Measurements from ENCODE around the gene IGLL5.
"Not testable (repeated sequence)": the region's sequence is repeated elsewhere in the genome, so short reads cannot be mapped to it uniquely, and the experiment has no call there.

IGLL5 gene

GRCh38 chr22:22902247-22903001, 14.8 kb downstream of the IGLL5 start:
- DNase-seq, result no peak

DNA sequence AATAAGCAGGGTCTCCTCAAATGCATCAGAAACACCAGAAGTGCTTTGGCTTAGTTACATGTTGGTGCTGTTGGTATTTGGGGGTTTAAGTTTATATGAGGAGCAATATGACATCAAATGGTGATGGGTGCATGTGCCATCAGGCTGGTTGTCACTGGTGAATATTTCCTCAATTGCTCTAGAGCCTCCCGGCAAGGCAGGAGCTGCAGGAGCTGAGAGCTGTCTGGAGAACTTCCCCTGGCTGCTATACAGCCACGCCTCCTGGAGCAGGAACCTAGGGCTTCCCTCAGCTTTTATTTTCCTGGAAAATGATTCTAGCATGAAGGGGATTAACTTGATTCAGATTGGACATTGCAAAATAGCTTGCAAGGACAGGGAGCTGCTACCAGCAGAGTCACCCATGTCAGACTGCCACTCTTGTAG, 15.8 kb downstream of the IGLL5 start:
- no peak for DNase-seq

DNA sequence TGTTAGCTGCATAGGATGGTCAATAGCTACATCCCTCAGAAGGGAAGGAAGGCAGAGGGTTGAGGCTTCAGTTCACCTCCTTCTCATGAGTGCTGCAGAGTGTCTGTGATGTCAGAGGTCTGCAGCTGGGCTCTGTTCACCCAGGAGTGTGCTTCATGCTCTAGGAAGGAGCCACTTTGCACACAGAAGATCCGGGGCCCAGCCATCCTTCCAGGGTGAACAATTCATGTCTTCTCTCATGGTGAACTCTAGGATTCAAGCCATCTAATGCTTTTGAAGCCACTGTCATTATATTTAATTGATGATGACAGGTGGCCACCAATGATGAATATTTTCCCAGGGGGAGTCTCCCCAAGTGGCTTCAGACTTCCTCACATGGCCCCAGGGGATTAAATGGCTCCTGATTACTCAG, 16.2 kb downstream of the IGLL5 start:
- not testable (repeated sequence) for DNase-seq

DNA sequence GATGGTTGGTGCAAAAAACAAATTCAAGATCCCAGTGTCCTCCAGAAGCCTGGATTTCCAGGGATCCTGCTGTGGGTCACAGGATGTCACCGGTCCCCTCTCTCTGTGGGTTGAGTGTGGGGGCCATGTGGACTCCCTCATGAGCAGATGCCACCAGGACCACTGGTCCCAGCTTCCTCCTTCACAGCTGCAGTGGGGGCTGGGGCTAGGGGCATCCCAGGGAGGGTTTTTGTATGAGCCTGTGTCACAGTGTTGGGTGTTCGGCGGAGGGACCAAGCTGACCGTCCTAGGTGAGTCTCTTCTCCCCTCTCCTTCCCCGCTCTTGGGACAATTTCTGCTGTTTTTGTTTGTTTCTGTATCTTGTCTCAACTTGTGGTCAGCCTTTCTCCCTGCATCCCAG, 17.1 kb downstream of the IGLL5 start:
- DNase-seq, result not testable (repeated sequence)

DNA sequence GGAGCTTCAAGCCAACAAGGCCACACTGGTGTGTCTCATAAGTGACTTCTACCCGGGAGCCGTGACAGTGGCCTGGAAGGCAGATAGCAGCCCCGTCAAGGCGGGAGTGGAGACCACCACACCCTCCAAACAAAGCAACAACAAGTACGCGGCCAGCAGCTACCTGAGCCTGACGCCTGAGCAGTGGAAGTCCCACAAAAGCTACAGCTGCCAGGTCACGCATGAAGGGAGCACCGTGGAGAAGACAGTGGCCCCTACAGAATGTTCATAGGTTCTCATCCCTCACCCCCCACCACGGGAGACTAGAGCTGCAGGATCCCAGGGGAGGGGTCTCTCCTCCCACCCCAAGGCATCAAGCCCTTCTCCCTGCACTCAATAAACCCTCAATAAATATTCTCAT, 18.8 kb downstream of the IGLL5 start:
- not testable (repeated sequence) for DNase-seq

- no peak for DNase-seq
Observed at GRCh38 chr22:22906907-22907550, 19.4 kb downstream of the IGLL5 start.

DNA sequence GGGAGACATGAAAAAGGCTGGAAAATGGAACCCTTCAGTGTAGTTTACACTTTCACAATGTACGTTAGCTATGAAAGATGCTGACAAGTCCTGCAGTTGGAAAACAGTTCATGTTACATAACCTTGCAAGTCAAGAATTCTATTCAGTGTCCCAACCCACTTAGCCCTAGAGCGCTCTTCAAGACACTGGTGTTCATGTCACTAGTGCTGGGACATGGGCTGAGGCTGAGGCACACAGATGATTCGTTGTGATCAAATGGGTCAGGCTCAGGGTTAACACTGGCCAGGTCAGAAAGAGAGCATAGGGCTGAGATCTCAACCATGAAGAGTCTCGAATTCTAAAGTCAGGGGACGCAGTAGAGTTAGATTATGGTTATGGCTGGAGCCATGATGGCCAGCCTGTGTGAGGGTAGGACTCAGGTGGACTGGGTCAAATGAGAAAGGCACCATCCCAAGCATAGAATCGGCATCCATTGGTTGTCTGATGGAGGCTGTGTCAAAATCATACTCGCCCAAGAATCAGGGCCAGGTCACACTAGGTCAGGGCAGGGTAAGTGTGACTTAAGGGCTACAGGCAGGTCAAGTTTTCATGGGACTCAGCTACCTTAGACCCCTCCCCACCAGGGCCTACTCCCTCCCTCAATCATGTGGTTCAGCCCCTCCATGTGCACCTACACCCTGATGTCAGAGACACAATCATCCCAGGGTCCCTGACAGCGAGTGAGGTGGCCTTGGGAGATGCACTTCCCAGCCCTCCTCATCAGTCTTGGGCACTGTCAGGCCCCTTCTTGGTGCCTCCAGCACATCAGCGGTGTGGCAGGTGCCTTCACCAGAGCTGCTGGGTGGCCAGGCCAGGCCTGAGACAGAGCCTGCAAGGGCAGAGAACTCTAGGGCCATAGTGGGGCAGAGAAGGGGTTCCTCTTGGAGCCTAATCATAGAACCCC, 20.2 kb downstream of the IGLL5 start:
- no peak for DNase-seq

GRCh38 chr22:22908495-22908861, 20.9 kb downstream of the IGLL5 start:
- DNase-seq, result no peak

- no peak for DNase-seq
Observed at GRCh38 chr22:22908941-22909604, 21.5 kb downstream of the IGLL5 start.

GRCh38 chr22:22909605-22910271, 22.1 kb downstream of the IGLL5 start:
- DNase-seq, result no peak

DNA sequence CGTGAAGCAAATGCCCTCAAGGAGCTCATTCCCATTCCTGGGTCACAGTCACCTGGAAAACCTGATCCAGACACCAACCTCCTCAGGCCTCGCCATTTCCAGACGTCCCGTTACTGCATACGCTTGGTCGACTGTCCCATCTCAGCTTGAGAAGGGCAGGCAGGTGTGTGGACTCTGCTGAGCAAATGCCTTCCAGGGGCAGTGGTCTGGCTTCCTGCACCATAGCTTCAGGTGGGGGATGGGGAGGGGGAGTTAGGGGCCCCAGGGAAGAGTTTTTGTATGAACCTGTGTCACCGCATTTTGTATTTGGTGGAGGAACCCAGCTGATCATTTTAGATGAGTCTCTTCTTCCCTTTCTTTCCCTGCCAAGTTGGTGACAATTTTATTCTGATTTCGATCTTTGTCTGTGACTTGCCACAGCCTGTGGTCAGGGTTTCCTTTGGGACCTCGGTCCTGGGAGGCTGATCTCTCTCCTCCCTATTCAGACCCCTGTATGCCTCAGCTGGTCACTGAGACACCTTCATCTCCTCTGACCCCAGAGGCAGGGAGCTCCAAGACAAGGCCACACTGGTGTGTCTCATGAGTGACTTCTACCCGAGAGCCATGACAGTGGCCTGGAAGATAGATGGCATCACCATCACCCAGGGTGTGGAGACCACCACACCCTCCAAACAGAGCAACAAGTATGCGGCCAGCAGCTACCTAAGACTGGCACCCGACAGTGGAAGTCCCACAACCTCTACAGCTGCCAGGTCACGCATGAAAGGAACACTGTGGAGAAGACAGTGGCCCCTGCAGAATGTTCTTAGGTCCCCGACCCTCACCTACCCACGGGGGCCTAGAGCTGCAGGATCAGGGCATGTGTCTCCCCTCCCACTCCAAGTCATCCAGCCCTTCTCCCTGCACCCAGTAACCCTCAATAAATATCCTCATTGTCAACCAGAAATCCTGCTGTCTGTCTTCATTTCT, 22.9 kb downstream of the IGLL5 start:
- no peak for DNase-seq

GRCh38 chr22:22911327-22912134, 23.9 kb downstream of the IGLL5 start:
- no peak for DNase-seq

DNA sequence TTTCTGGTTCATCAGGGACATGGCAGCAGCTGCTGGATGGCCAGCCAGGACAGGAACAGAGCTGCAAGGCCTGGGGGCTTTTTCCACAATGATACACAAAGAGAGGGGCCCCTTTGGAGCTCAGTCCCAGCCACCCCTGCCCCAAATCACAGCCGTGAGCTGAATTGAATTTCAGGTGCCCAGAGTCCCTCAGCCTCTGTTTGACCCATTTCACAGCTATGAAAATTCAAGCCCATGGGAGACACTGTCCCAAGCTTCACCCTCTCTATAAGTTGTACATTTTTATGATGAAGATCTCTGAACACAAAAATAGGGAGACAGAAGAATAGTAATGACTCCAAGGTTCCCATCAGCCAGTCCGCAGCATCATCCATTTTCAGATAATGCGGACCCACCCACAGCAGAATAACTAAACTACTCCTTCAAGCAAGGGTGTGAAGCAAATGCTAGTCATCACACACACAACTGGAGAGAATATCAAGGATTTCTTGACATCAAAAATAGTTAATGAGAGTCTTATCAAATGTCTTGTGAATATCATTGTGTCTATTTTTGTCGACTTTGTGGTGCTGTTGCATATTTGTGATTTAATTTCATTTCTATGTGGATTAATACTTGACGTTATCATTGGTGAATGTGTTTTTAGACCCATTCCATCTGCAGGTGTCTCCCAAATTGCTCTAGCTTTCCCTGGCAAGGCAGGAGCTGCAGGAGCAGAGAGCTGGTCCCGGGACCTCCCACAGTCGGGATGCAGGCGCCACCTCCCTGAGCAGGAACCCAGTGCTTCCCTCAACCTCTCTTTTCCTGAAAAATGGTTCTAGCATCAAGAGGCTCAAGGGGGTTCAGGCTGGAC, 24.7 kb downstream of the IGLL5 start:
- DNase-seq, result no peak

- DNase-seq, result no peak
Observed at GRCh38 chr22:22912988-22913253, 25.3 kb downstream of the IGLL5 start.

DNA sequence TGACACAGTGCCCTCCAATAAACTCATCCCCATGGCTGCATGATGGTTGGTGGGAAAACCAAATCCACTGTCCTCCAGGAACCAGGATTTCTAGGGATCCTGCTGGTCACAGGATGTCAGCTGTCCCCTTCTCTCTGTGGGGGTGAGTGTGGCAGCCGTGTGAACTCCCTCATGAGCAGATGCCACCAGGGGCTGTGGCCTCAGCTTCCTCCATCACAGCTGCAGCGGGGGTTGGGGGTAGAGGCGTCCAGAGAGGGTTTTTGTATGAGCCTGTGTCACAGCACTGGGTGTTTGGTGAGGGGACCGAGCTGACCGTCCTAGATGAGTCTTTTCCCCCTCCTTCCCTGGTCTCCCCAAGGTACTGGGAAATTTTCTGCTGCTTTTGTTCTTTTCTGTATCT, 26.4 kb downstream of the IGLL5 start:
- DNase-seq, result no peak

- no peak for DNase-seq
Observed at GRCh38 chr22:22914726-22915669, 27.4 kb downstream of the IGLL5 start.

- no peak for DNase-seq
Observed at GRCh38 chr22:22915670-22916035, 28.0 kb downstream of the IGLL5 start.

DNA sequence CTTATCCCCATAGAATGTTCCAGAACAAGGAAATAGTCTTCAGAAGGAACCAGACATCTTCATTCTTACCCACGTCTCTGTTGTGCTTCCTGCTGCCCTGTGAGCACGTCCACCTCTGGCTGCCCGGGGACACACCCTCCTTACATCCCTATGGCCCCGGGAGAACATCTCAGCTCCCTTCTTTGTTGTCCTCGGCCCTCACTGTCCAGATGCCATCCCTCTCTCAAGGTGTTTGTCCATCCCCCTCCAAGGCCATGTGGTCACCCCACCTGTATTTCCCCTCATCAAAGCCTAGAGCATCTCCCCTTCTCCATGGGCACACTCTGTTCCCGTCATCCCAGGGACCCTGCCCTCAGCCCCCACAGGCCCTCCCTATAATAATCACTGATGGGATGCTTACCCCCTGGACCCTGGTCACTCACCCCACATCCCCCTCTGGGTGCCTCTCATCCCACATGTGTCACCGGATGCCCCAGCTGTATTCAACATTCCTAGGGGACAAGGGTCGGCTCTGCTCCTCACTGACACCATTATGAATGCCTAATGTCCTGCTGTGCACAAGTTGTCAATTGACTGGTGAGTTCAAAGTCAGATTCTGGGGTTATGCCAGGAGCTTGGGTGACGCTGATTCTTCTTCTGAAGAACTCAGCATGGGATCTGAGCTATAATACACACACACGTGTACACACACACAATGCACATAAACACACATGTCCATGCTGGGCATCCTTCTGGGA, 28.8 kb downstream of the IGLL5 start:
- no peak for DNase-seq
